H9 (cell line): ENCODE measurements around the gene PRPF40B. TPM values are rescaled to one million over a fixed set of nuclear protein-coding genes. Genes with fewer than 3 reads are reported as not detected.

Experiments
- DNase-seq: peaks from one replicate; pipeline ENCODE4 v3.0.0-alpha.2; 2017
- H2AFZ ChIP-seq: one replicate; pipeline ENCODE4 v1.6.1; 2013; ENCODE audit warnings: mild to moderate bottlenecking, low read length, control low read depth, moderate library complexity
- H2AK5ac ChIP-seq: 2 replicates; pipeline ENCODE4 v1.6.1; 2013; ENCODE audit warnings: low read length, control low read depth, mixed read lengths; ENCODE audit not compliant: insufficient read length
- H2BK120ac ChIP-seq: one replicate; pipeline ENCODE4 v1.6.1; 2013; ENCODE audit warnings: low read depth, mild to moderate bottlenecking, low read length, control low read depth, inconsistent platforms; ENCODE audit not compliant: poor library complexity, severe bottlenecking
- H2BK12ac ChIP-seq: 2 replicates; pipeline ENCODE4 v1.6.1; 2013; ENCODE audit warnings: low read length, control low read depth, mixed read lengths, low read depth; ENCODE audit not compliant: insufficient read length
- H2BK15ac ChIP-seq: 2 replicates; pipeline ENCODE4 v1.6.1; 2013; ENCODE audit warnings: low read depth, low read length, control low read depth
- H2BK20ac ChIP-seq: one replicate; pipeline ENCODE4 v1.6.1; 2013; ENCODE audit warnings: low read depth, mild to moderate bottlenecking, low read length, control low read depth, inconsistent platforms; ENCODE audit not compliant: poor library complexity, severe bottlenecking
- H2BK5ac ChIP-seq: 2 replicates; pipeline ENCODE4 v1.6.1; 2013; ENCODE audit warnings: low read length, control low read depth, mixed read lengths; ENCODE audit not compliant: insufficient read length
- H3K14ac ChIP-seq: 2 replicates; pipeline ENCODE4 v1.6.1; 2013; ENCODE audit warnings: low read length, control low read depth; ENCODE audit not compliant: insufficient read depth
- H3K18ac ChIP-seq: 2 replicates; pipeline ENCODE4 v1.6.1; 2013; ENCODE audit warnings: low read depth, mild to moderate bottlenecking, mixed read lengths, low read length, control low read depth; ENCODE audit not compliant: insufficient read length
- H3K23ac ChIP-seq: 2 replicates; pipeline ENCODE4 v1.6.1; 2013; ENCODE audit warnings: low read length, control low read depth, mixed read lengths, low read depth; ENCODE audit not compliant: insufficient read length
- H3K23me2 ChIP-seq: 2 replicates; pipeline ENCODE4 v1.6.1; 2013; ENCODE audit warnings: low read depth, mild to moderate bottlenecking, mixed read lengths, low read length, control low read depth; ENCODE audit not compliant: insufficient read length, poor library complexity, severe bottlenecking
- H3K27ac ChIP-seq: 2 replicates; pipeline ENCODE4 v1.5.1; 2013; ENCODE audit warnings: low read length, control low read depth, mixed read lengths, low read depth; ENCODE audit not compliant: insufficient read length
- H3K27me3 ChIP-seq: 2 replicates; pipeline ENCODE4 v1.6.1; 2013; ENCODE audit warnings: low read length, control low read depth, inconsistent platforms; ENCODE audit not compliant: insufficient read depth
- H3K4ac ChIP-seq: 2 replicates; pipeline ENCODE4 v1.6.1; 2013; ENCODE audit warnings: low read depth, mild to moderate bottlenecking, control low read depth, inconsistent platforms, low read length, moderate library complexity
- H3K4me1 ChIP-seq: 2 replicates; pipeline ENCODE4 v1.6.1; 2013; ENCODE audit warnings: low read length, control low read depth, inconsistent platforms; ENCODE audit not compliant: insufficient read depth
- H3K4me2 ChIP-seq: 2 replicates; pipeline ENCODE4 v1.6.1; 2013; ENCODE audit warnings: low read length, control low read depth, mixed read lengths; ENCODE audit not compliant: insufficient read length, insufficient read depth
- H3K56ac ChIP-seq: 2 replicates; pipeline ENCODE4 v1.6.1; 2013; ENCODE audit warnings: low read depth, mild to moderate bottlenecking, mixed read lengths, low read length, control low read depth; ENCODE audit not compliant: insufficient read length
- H3K79me1 ChIP-seq: 2 replicates; pipeline ENCODE4 v1.6.1; 2013; ENCODE audit warnings: low read depth, mild to moderate bottlenecking, moderate library complexity, low read length, control low read depth, inconsistent platforms; ENCODE audit not compliant: insufficient read depth, poor library complexity, severe bottlenecking
- H3K79me2 ChIP-seq: 2 replicates; pipeline ENCODE4 v1.6.1; 2013; ENCODE audit warnings: low read length, control low read depth, inconsistent platforms; ENCODE audit not compliant: insufficient read depth
- H3K9ac ChIP-seq: 2 replicates; pipeline ENCODE4 v1.6.1; 2013; ENCODE audit warnings: low read length, control low read depth, mixed read lengths; ENCODE audit not compliant: insufficient read length; ENCODE audit errors: extremely low read depth
- H3K9me3 ChIP-seq: one replicate; pipeline ENCODE4 v1.6.1; 2013; ENCODE audit warnings: low read depth, low read length, inconsistent platforms; ENCODE audit not compliant: control insufficient read depth
- H3T11ph ChIP-seq: one replicate; pipeline ENCODE4 v1.6.1; 2013; ENCODE audit warnings: mild to moderate bottlenecking, low read length, control low read depth, inconsistent platforms
- H4K20me1 ChIP-seq: one replicate; pipeline ENCODE4 v1.6.1; 2013; ENCODE audit not compliant: control insufficient read depth, insufficient read length, insufficient read depth
- H4K5ac ChIP-seq: 2 replicates; pipeline ENCODE4 v1.6.1; 2013; ENCODE audit warnings: low read depth, mild to moderate bottlenecking, mixed read lengths, low read length, control low read depth; ENCODE audit not compliant: insufficient read length
- H4K8ac ChIP-seq: replicated peaks from 2 replicates; pipeline ENCODE4 v1.6.1; 2013; ENCODE audit warnings: low read length, control low read depth, mixed read lengths, low read depth; ENCODE audit not compliant: insufficient read length
- H4K91ac ChIP-seq: 2 replicates; pipeline ENCODE4 v1.6.1; 2013; ENCODE audit warnings: low read depth, mild to moderate bottlenecking, moderate library complexity, mixed read lengths, low read length, control low read depth; ENCODE audit not compliant: insufficient read length
- H3K27ac Mint-ChIP-seq, 3 experiments: 2 replicates in 2 of 3; 3 replicates in 1 of 3; pipeline ENCODE4 v1.8.0; 2020 to 2021; ENCODE audit warnings: mixed read lengths in 3 of 3, mild to moderate bottlenecking in 1 of 3, moderate library complexity in 1 of 3
- H3K27me3 Mint-ChIP-seq: 2 replicates; pipeline ENCODE4 v1.8.0; 2021; ENCODE audit warnings: low read depth, mild to moderate bottlenecking, moderate library complexity, mixed read lengths
- H3K36me3 Mint-ChIP-seq, 3 experiments: 2 replicates in 2 of 3; 3 replicates in 1 of 3; pipeline ENCODE4 v1.8.0; 2020 to 2021; ENCODE audit warnings: low read depth in 3 of 3, mixed read lengths in 3 of 3; ENCODE audit not compliant: insufficient read depth in 1 of 3
- H3K4me1 Mint-ChIP-seq, 2 experiments: 2 replicates each; pipeline ENCODE4 v1.8.0; 2020; ENCODE audit warnings: mixed read lengths in 2 of 2
- H3K4me3 Mint-ChIP-seq, 2 experiments: 2 replicates in 1 of 2; 3 replicates in 1 of 2; pipeline ENCODE4 v1.8.0; 2020 to 2021; ENCODE audit warnings: mild to moderate bottlenecking in 2 of 2, mixed read lengths in 2 of 2, moderate library complexity in 1 of 2
- H3K9me3 Mint-ChIP-seq, 2 experiments: 2 replicates in 1 of 2; 3 replicates in 1 of 2; pipeline ENCODE4 v1.8.0; 2020; ENCODE audit warnings: mild to moderate bottlenecking in 2 of 2, mixed read lengths in 2 of 2, moderate library complexity in 1 of 2
- WGBS: extraction: QIAGEN DNeasy Blood & Tissue Kit; methylation state at CpG from one replicate; pipeline ENCODE4 v1.1.7; 2013; ENCODE audit warnings: missing lambda C conversion rate, low lambda C conversion rate, mixed read lengths; ENCODE audit not compliant: insufficient read length; ENCODE audit errors: extremely low coverage; 5-methylcytosine and 5-hydroxymethylcytosine counted together
- total RNA-seq: library from RNA; stranded (reverse); gene quantifications from 2 replicates; pipeline ENCODE4 v1.2.1, GENCODE V29; 2021
- TF ChIP-seq, protein P1 (sequence below): fragments of 200-600 bp; sonication (generic); conservative IDR thresholded peaks from 3 replicates; pipeline ENCODE4 v1.8.0; 2021; ENCODE audit warnings: antibody characterized with exemption, mild to moderate bottlenecking

The PRPF40B gene
- total RNA-seq, 1 experiment from 2014 or later, result 19.0 TPM

- Histone ChIP-seq H3K27ac (no peak overlapping the region), H3K79me2 (no peaks in the 10 kb centered on the region), H3K4me1 (peaks cover 5% of the 10 kb centered on the region; the same call in 1 of the 2 replicates), H3K4me2 (no peak overlapping the region), H3K27me3 (no peaks in the 10 kb centered on the region), H2BK15ac (no peak overlapping the region), H3K14ac (no peak overlapping the region), H3K9me3 (no peaks in the 10 kb centered on the region), H2BK5ac (no peak overlapping the region), H4K8ac (no peak overlapping the region), H3K4ac (no peak overlapping the region), H3K79me1 (no peaks in the 10 kb centered on the region), H3T11ph (no peak overlapping the region), H3K9ac (no peak overlapping the region), H4K91ac (no peak overlapping the region), H4K20me1 (no peaks in the 10 kb centered on the region), H2AK5ac (no peak overlapping the region), H4K5ac (no peak overlapping the region), H2BK12ac (no peak overlapping the region), H3K23ac (no peak overlapping the region), H3K56ac (no peak overlapping the region), H2BK120ac (no peak overlapping the region), H2BK20ac (no peak overlapping the region), H3K18ac (no peak overlapping the region), H3K23me2 (peaks cover 3% of the 10 kb centered on the region), H2AFZ (no peak overlapping the region)
- no peak overlapping the region for H3K27ac Mint-ChIP-seq
- no peak overlapping the region for H3K4me3 Mint-ChIP-seq
- peaks cover 17 to 56% (median 55%) of the 10 kb centered on the region in 3 experiments for H3K36me3 Mint-ChIP-seq
- no CpG with 5 or more reads among the region's 17 CpGs for WGBS
- TF ChIP-seq, protein P1, sequence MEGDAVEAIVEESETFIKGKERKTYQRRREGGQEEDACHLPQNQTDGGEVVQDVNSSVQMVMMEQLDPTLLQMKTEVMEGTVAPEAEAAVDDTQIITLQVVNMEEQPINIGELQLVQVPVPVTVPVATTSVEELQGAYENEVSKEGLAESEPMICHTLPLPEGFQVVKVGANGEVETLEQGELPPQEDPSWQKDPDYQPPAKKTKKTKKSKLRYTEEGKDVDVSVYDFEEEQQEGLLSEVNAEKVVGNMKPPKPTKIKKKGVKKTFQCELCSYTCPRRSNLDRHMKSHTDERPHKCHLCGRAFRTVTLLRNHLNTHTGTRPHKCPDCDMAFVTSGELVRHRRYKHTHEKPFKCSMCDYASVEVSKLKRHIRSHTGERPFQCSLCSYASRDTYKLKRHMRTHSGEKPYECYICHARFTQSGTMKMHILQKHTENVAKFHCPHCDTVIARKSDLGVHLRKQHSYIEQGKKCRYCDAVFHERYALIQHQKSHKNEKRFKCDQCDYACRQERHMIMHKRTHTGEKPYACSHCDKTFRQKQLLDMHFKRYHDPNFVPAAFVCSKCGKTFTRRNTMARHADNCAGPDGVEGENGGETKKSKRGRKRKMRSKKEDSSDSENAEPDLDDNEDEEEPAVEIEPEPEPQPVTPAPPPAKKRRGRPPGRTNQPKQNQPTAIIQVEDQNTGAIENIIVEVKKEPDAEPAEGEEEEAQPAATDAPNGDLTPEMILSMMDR, result no peak
- no peak for DNase-seq
- H3K9me3 Mint-ChIP-seq, result no peaks in the 10 kb centered on the region
- H3K4me1 Mint-ChIP-seq, result peaks cover 19 to 23% of the 10 kb centered on the region in 2 experiments
- no peaks in the 10 kb centered on the region for H3K27me3 Mint-ChIP-seq
Observed at GRCh38 chr12:49641748-49642369, 18.5 kb downstream of the PRPF40B start.
